ENCODE data around the gene CPE. TPM values are rescaled to one million over a fixed set of nuclear protein-coding genes. Genes with fewer than 3 reads are reported as not detected.
A peak's percentile ranks its signal among the peaks of the same experiment; 100 is the strongest.

CPE gene
- total and polyA plus RNA-seq, 2 donors (not counting 3 experiments of a cell fraction or from before 2014, with no cell fraction given), result 2.7 to 9.2 TPM

GRCh38 chr4:165332502-165332901, 46.3 kb upstream of the CPE start:
- Histone ChIP-seq H2AFZ (ENCODE audit: low read depth, low read length) (no peak overlapping the region), H3K79me2 (ENCODE audit: control insufficient read depth, insufficient read depth, low read length) (peaks cover 99% of the 10 kb centered on the region), H3K27me3 (ENCODE audit: control insufficient read depth in 2 of 2, insufficient read depth in 2 of 2, low read length in 2 of 2) (no peaks in the 10 kb centered on the region), H4K20me1 (replicated peaks; ENCODE audit: control insufficient read depth, extremely low read depth, insufficient read depth, low read length) (peaks cover 10% of the 10 kb centered on the region), H3K9ac (replicated peaks; ENCODE audit: extremely low read depth, insufficient read depth, low read length) (no peak overlapping the region), H3K4me1 (ENCODE audit: control insufficient read depth, extremely low read depth, insufficient read depth, low read length) (peaks cover 47% of the 10 kb centered on the region), H3K4me2 (ENCODE audit: insufficient read depth, low read length) (peak overlapping the region; percentile 92), H3K9me3 (replicated peaks; ENCODE audit: control insufficient read depth, insufficient read depth, low read length) (no peaks in the 10 kb centered on the region), H3K4me3 (replicated peaks in 1 of 3; ENCODE audit: insufficient read depth in 1 of 3, low read depth in 1 of 3, low read length in 3 of 3) (peak overlapping the region in 1 of 3 experiments; percentile 15), H3K36me3 (ENCODE audit: control insufficient read depth in 2 of 2, extremely low read depth in 1 of 2, insufficient read depth in 2 of 2, low read length in 2 of 2) (peaks cover 0 to 17% of the 10 kb centered on the region in 2 experiments), H3K27ac (ENCODE audit: insufficient read depth, low read depth, low read length) (no peak overlapping the region), H3K9me1 (replicated peaks; ENCODE audit: control insufficient read depth, extremely low read depth, insufficient read depth, low read length) (no peaks in the 10 kb centered on the region)
- ChIA-PET POLR2A (no interaction called here), CTCF (interaction anchor here (1.0 to 8.8 kb wide), 4 partner anchors 13 to 220 kb away, joined by 3 to 50 read pairs (median 5); partner anchors contain the start of gene TMEM192)
- intact Hi-C loops (cut with micrococcal nuclease), result no loop called here
- dilution Hi-C loops (cut with MboI; ENCODE audit: extremely low pct_ligation_motif_present, low sequenced_read_pairs), result no loop called here
- TF ChIP-seq FOS (IDR thresholded peaks at IDR 0.05; ENCODE audit: borderline replicate concordance, insufficient read depth, low read length) (no peak), POLR2A (IDR thresholded peaks at IDR 0.05; ENCODE audit: low read depth, low read length) (no peak), MAX (IDR thresholded peaks at IDR 0.05; ENCODE audit: insufficient read depth, insufficient read length) (no peak), POLR2AphosphoS5 (IDR thresholded peaks at IDR 0.05; ENCODE audit: insufficient read depth, low read depth, low read length) (no peak), JUN (IDR thresholded peaks at IDR 0.05; ENCODE audit: borderline replicate concordance, insufficient read depth, insufficient read length, low read depth) (no peak)
- no TSS peak for BruUV-seq (replicated peaks)
- FAIRE-seq (no peak), DNase-seq (ENCODE audit: low read depth, low spot score) (no peak)

- Histone ChIP-seq H4K20me1 (replicated peaks; ENCODE audit: control insufficient read depth, extremely low read depth, insufficient read depth, low read length) (peaks cover 15% of the 10 kb centered on the region), H3K9me1 (replicated peaks; ENCODE audit: control insufficient read depth, extremely low read depth, insufficient read depth, low read length) (no peaks in the 10 kb centered on the region), H3K9ac (replicated peaks; ENCODE audit: extremely low read depth, insufficient read depth, low read length) (no peak overlapping the region), H3K27ac (ENCODE audit: insufficient read depth, low read depth, low read length) (no peak overlapping the region), H3K4me2 (ENCODE audit: insufficient read depth, low read length) (no peak overlapping the region), H3K79me2 (ENCODE audit: control insufficient read depth, insufficient read depth, low read length) (peaks cover 76% of the 10 kb centered on the region), H3K27me3 (ENCODE audit: control insufficient read depth in 2 of 2, insufficient read depth in 2 of 2, low read length in 2 of 2) (no peaks in the 10 kb centered on the region), H3K4me3 (replicated peaks in 1 of 3; ENCODE audit: insufficient read depth in 1 of 3, low read depth in 1 of 3, low read length in 3 of 3) (no peak overlapping the region), H3K4me1 (ENCODE audit: control insufficient read depth, extremely low read depth, insufficient read depth, low read length) (peaks cover 28% of the 10 kb centered on the region), H2AFZ (ENCODE audit: low read depth, low read length) (no peak overlapping the region), H3K36me3 (ENCODE audit: control insufficient read depth in 2 of 2, extremely low read depth in 1 of 2, insufficient read depth in 2 of 2, low read length in 2 of 2) (peaks cover 2 to 35% of the 10 kb centered on the region in 2 experiments), H3K9me3 (replicated peaks; ENCODE audit: control insufficient read depth, insufficient read depth, low read length) (no peaks in the 10 kb centered on the region)
- TF ChIP-seq JUN (IDR thresholded peaks at IDR 0.05; ENCODE audit: borderline replicate concordance, insufficient read depth, insufficient read length, low read depth) (no peak), POLR2AphosphoS5 (IDR thresholded peaks at IDR 0.05; ENCODE audit: insufficient read depth, low read depth, low read length) (no peak), FOS (IDR thresholded peaks at IDR 0.05; ENCODE audit: borderline replicate concordance, insufficient read depth, low read length) (no peak), POLR2A (IDR thresholded peaks at IDR 0.05; ENCODE audit: low read depth, low read length) (no peak), GATA2 (IDR thresholded peaks at IDR 0.05; ENCODE audit: insufficient read depth, insufficient read length, low read depth, low read length) (no peak), MYC (IDR thresholded peaks at IDR 0.05; ENCODE audit: low read depth, low read length) (no peak), EZH2 (IDR thresholded peaks at IDR 0.05; ENCODE audit: borderline replicate concordance, low read depth, low read length, severe bottlenecking) (no peak)
- intact Hi-C loops (cut with micrococcal nuclease), result loop anchor here (1.0 kb wide), 1 partner anchor 8 kb away; no protein-coding TSS in a partner anchor
- CTCF ChIA-PET, result interaction anchor here (1.0 to 8.8 kb wide), 2 partner anchors 48 to 204 kb away, joined by 3 to 50 read pairs; no protein-coding TSS in a partner anchor
- POLR2A ChIA-PET, result no interaction called here
- FAIRE-seq (no peak), DNase-seq (ENCODE audit: low read depth, low spot score) (no peak)
- dilution Hi-C loops (cut with MboI; ENCODE audit: extremely low pct_ligation_motif_present, low sequenced_read_pairs), result no loop called here
- BruUV-seq (replicated peaks), result no TSS peak
Measured at GRCh38 chr4:165335163-165335703, 43.6 kb upstream of the CPE start.

Measured in endothelial cell of umbilical vein (primary cell).